Activated CD8-positive, alpha-beta memory T cell treated with anti-CD3 and anti-CD28 coated beads for 48 hours (primary cell): Measurements from ENCODE around the gene BABAM2.
"Not testable (repeated sequence)": the region's sequence is repeated elsewhere in the genome, so short reads cannot be mapped to it uniquely, and the experiment has no call there.

Source experiments
- DNase-seq, 3 experiments: peaks; one replicate each; pipeline ENCODE4 v3.0.0-alpha.2; 2020; ENCODE audit warnings: low read depth in 2 of 3, low spot score in 2 of 3

BABAM2 gene

GRCh38 chr2:28018474-28018873, 127.9 kb downstream of the BABAM2 start:
- DNase-seq = not testable (repeated sequence)

- not testable (repeated sequence) for DNase-seq
Observed at GRCh38 chr2:28019521-28019920, 129.0 kb downstream of the BABAM2 start.

GRCh38 chr2:28021898-28022297, 131.4 kb downstream of the BABAM2 start:
- no peak for DNase-seq

GRCh38 chr2:28025123-28025522, 134.6 kb downstream of the BABAM2 start:
- DNase-seq = no peak

- DNase-seq = not testable (repeated sequence)
Observed at GRCh38 chr2:28026230-28026629, 135.7 kb downstream of the BABAM2 start.

- DNase-seq = no peak
Observed at GRCh38 chr2:28028025-28028424, 137.5 kb downstream of the BABAM2 start.

GRCh38 chr2:28030600-28030999, 140.1 kb downstream of the BABAM2 start:
- no peak for DNase-seq

- no peak for DNase-seq
Observed at GRCh38 chr2:28032816-28033215, 142.3 kb downstream of the BABAM2 start.

GRCh38 chr2:28034696-28035095, 144.2 kb downstream of the BABAM2 start:
- no peak for DNase-seq

GRCh38 chr2:28035163-28035690, 144.7 kb downstream of the BABAM2 start:
- DNase-seq = no peak

GRCh38 chr2:28035816-28036215, 145.3 kb downstream of the BABAM2 start:
- DNase-seq = no peak

GRCh38 chr2:28036307-28036706, 145.8 kb downstream of the BABAM2 start:
- no peak for DNase-seq

- no peak for DNase-seq
Observed at GRCh38 chr2:28038722-28039121, 148.2 kb downstream of the BABAM2 start.

- no peak for DNase-seq
Observed at GRCh38 chr2:28045676-28046351, 155.3 kb downstream of the BABAM2 start.

GRCh38 chr2:28046921-28047320, 156.4 kb downstream of the BABAM2 start:
- no peak for DNase-seq

GRCh38 chr2:28047681-28048080, 157.2 kb downstream of the BABAM2 start:
- DNase-seq = no peak

- no peak for DNase-seq
Observed at GRCh38 chr2:28048341-28048740, 157.8 kb downstream of the BABAM2 start.

GRCh38 chr2:28049416-28049815, 158.9 kb downstream of the BABAM2 start:
- DNase-seq = no peak

GRCh38 chr2:28049899-28050298, 159.4 kb downstream of the BABAM2 start:
- no peak for DNase-seq

GRCh38 chr2:28052691-28053090, 162.2 kb downstream of the BABAM2 start:
- DNase-seq = no peak

- DNase-seq = no peak
Observed at GRCh38 chr2:28053597-28053996, 163.1 kb downstream of the BABAM2 start.

GRCh38 chr2:28054916-28055315, 164.4 kb downstream of the BABAM2 start:
- DNase-seq = no peak

GRCh38 chr2:28055325-28055970, 164.9 kb downstream of the BABAM2 start:
- no peak for DNase-seq
